SKM-1 treated with dmso at 0.1 percent for 144 hours (cell line): ENCODE results near the gene FARS2.
A peak's percentile ranks its signal among the peaks of the same experiment; 100 is the strongest.

Source experiments
- DNase-seq: peaks from one replicate; lab custom pipeline; 2025; ENCODE audit not compliant: unreplicated experiment; lab: John Stamatoyannopoulos, UW

FARS2 gene

GRCh38 chr6:5710936-5711335, 449.6 kb downstream of the FARS2 start:
- no peak for DNase-seq

GRCh38 chr6:5712349-5713215, 451.3 kb downstream of the FARS2 start:
- DNase-seq, result no peak

- DNase-seq, result no peak
Measured at GRCh38 chr6:5713519-5713918, 452.2 kb downstream of the FARS2 start.

GRCh38 chr6:5718231-5718947, 457.1 kb downstream of the FARS2 start:
- peak; percentile 55 for DNase-seq

- DNase-seq, result peak; percentile 85
Measured at GRCh38 chr6:5723841-5724691, 462.8 kb downstream of the FARS2 start.

- DNase-seq, result no peak
Measured at GRCh38 chr6:5724911-5725310, 463.6 kb downstream of the FARS2 start.

GRCh38 chr6:5726976-5727718, 465.8 kb downstream of the FARS2 start:
- DNase-seq, result no peak

GRCh38 chr6:5728351-5729079, 467.2 kb downstream of the FARS2 start:
- no peak for DNase-seq

- DNase-seq, result no peak
Measured at GRCh38 chr6:5729080-5729434, 467.7 kb downstream of the FARS2 start.

- no peak for DNase-seq
Measured at GRCh38 chr6:5729813-5730517, 468.7 kb downstream of the FARS2 start.

- no peak for DNase-seq
Measured at GRCh38 chr6:5730585-5731263, 469.4 kb downstream of the FARS2 start.

- DNase-seq, result no peak
Measured at GRCh38 chr6:5731435-5731834, 470.1 kb downstream of the FARS2 start.

GRCh38 chr6:5732496-5732895, 471.2 kb downstream of the FARS2 start:
- DNase-seq, result no peak

GRCh38 chr6:5736016-5736738, 474.9 kb downstream of the FARS2 start:
- no peak for DNase-seq

- no peak for DNase-seq
Measured at GRCh38 chr6:5737460-5737859, 476.1 kb downstream of the FARS2 start.

- no peak for DNase-seq
Measured at GRCh38 chr6:5738211-5738610, 476.9 kb downstream of the FARS2 start.

- DNase-seq, result no peak
Measured at GRCh38 chr6:5744497-5744896, 483.2 kb downstream of the FARS2 start.

- no peak for DNase-seq
Measured at GRCh38 chr6:5745081-5745480, 483.8 kb downstream of the FARS2 start.
